GM12878 (cell line): Measurements from ENCODE around the gene TAF13. TPM values are rescaled to one million over a fixed set of nuclear protein-coding genes. Genes with fewer than 3 reads are reported as not detected.

Experiments
- ATAC-seq: fragments of 200-7000 bp; cut with Tn5 transposase; 3 replicates; pipeline ENCODE4 v1.9.1; 2020; ENCODE audit warnings: mild to moderate bottlenecking, moderate library complexity
- BruUV-seq: library from RNA; stranded (reverse); fragments of 400-500 nt; replicated peaks from 2 replicates; lab custom pipeline; 2021; lab: Mats Ljungman, UMichigan
- CTCF ChIA-PET: fragments of 300-600 bp; sonication (Branson Sonifier 250); formaldehyde crosslinking; extraction: SDS; loops from one replicate; lab custom pipeline; 2021; ENCODE audit warnings: inconsistent platforms; lab: Yijun Ruan, JAX
- POLR2A ChIA-PET: fragments of 350-600 bp; formaldehyde crosslinking; extraction: SDS; loops from one replicate; lab custom pipeline; 2021; ENCODE audit warnings: inconsistent platforms; lab: Charles Lee
- RAD21 ChIA-PET: fragments of 300-600 bp; sonication (Branson Sonifier 250); formaldehyde crosslinking; loops from one replicate; lab custom pipeline; 2023; ENCODE audit warnings: antibody characterized with exemption; ENCODE audit not compliant: unreplicated experiment; lab: Charles Lee
- SMC1A ChIA-PET: fragments of 300-600 bp; sonication (Branson Sonifier 250); formaldehyde crosslinking; loops from one replicate; lab custom pipeline; 2023; ENCODE audit not compliant: unreplicated experiment, uncharacterized antibody; lab: Charles Lee
- DNase-seq: peaks from one replicate; pipeline ENCODE4 v3.0.0-alpha.2; 2011; ENCODE audit warnings: low read depth, low spot score
- FAIRE-seq: peaks from 3 replicates; lab custom pipeline; 2011; peaks lifted over from hg19 to GRCh38; lab: Jason Lieb, UNC
- H2AFZ ChIP-seq: 2 replicates; pipeline ENCODE4 v1.6.0; 2011; ENCODE audit warnings: low read depth, low read length, control low read depth; ENCODE audit not compliant: control insufficient read depth
- H3K27ac ChIP-seq: 2 replicates; pipeline ENCODE4 v1.5.1; 2011; ENCODE audit warnings: control low read depth; ENCODE audit not compliant: control insufficient read depth, insufficient read depth
- H3K27me3 ChIP-seq, 2 experiments: replicated peaks in 1 of 2; 2 replicates each; pipeline versions ENCODE4 v1.6.0 to v1.6.1; 2011; ENCODE audit warnings: low read length in 1 of 2; ENCODE audit not compliant: control insufficient read depth in 2 of 2, insufficient read depth in 2 of 2
- H3K36me3 ChIP-seq, 2 experiments: 2 replicates each; pipeline ENCODE4 v1.5.1; 2011; ENCODE audit warnings: low read length in 1 of 2; ENCODE audit not compliant: control insufficient read depth in 2 of 2, insufficient read depth in 2 of 2
- H3K4me1 ChIP-seq: 2 replicates; pipeline ENCODE4 v1.6.1; 2011; ENCODE audit warnings: mild to moderate bottlenecking, low read length, moderate library complexity, mixed read lengths; ENCODE audit not compliant: control insufficient read depth, insufficient read depth
- H3K4me2 ChIP-seq: 2 replicates; pipeline ENCODE4 v1.6.0; 2011; ENCODE audit warnings: control low read depth; ENCODE audit not compliant: control insufficient read depth, insufficient read depth
- H3K4me3 ChIP-seq: fragments of 200-600 bp; sonication (generic); 2 replicates; pipeline ENCODE4 v1.5.1; 2016
- H3K79me2 ChIP-seq: 2 replicates; pipeline ENCODE4 v1.6.0; 2011; ENCODE audit warnings: low read length; ENCODE audit not compliant: control insufficient read depth, insufficient read depth
- H3K9ac ChIP-seq: 2 replicates; pipeline ENCODE4 v1.8.0; 2011; ENCODE audit warnings: low read length, control low read depth, mixed read lengths; ENCODE audit not compliant: control insufficient read depth, insufficient read depth
- H3K9me3 ChIP-seq: replicated peaks from 3 replicates; pipeline ENCODE4 v1.5.1; 2011; ENCODE audit warnings: mild to moderate bottlenecking, low read length; ENCODE audit not compliant: control insufficient read depth, insufficient read depth
- H4K20me1 ChIP-seq: 2 replicates; pipeline ENCODE4 v1.6.0; 2011; ENCODE audit not compliant: control insufficient read depth, insufficient read depth
- ATF2 ChIP-seq: IDR thresholded peaks from 2 replicates; pipeline ENCODE4 v1.6.1; 2012; ENCODE audit warnings: low read length, inconsistent platforms
- BCL11A ChIP-seq: IDR thresholded peaks from 2 replicates; pipeline ENCODE4 v1.6.1; 2011; ENCODE audit warnings: low read depth, low read length
- BHLHE40 ChIP-seq, 2 experiments: fragments of 450-650 bp in 1 of 2; IDR thresholded peaks; 2 replicates each; pipeline ENCODE4 v1.6.1; 2011 to 2017; ENCODE audit warnings: low read depth in 2 of 2, borderline replicate concordance in 1 of 2, improper control_type of control experiment in 1 of 2, low read length in 1 of 2, mild to moderate bottlenecking in 1 of 2
- CEBPZ ChIP-seq: fragments of 150-350 bp; IDR thresholded peaks from 2 replicates; pipeline ENCODE4 v1.6.1; 2016; ENCODE audit warnings: low read depth, low read length
- EGR1 ChIP-seq, 2 experiments: IDR thresholded peaks; 1 replicate in 1 of 2; 2 replicates in 1 of 2; pipeline ENCODE4 v1.6.1; 2011 to 2012; ENCODE audit warnings: low read depth in 2 of 2, low read length in 2 of 2, borderline replicate concordance in 1 of 2, mild to moderate bottlenecking in 1 of 2, moderate library complexity in 1 of 2
- FOXK2 ChIP-seq: fragments of 450-650 bp; IDR thresholded peaks from 2 replicates; pipeline ENCODE4 v1.6.1; 2017; ENCODE audit warnings: mild to moderate bottlenecking, moderate library complexity
- HCFC1 ChIP-seq: fragments of 150-350 bp; IDR thresholded peaks from 2 replicates; pipeline ENCODE4 v1.6.1; 2014; ENCODE audit warnings: low read length
- IRF4 ChIP-seq: IDR thresholded peaks from 2 replicates; pipeline ENCODE4 v1.6.1; 2011; ENCODE audit warnings: low read depth, low read length
- IRF5 ChIP-seq: fragments of 450-650 bp; IDR thresholded peaks from 2 replicates; pipeline ENCODE4 v1.6.1; 2017; ENCODE audit warnings: borderline replicate concordance
- NFYB ChIP-seq: IDR thresholded peaks from 2 replicates; pipeline ENCODE4 v1.6.1; 2011; ENCODE audit warnings: low read depth, mild to moderate bottlenecking, low read length, improper control_type of control experiment, moderate library complexity; ENCODE audit not compliant: insufficient read depth
- PML ChIP-seq: IDR thresholded peaks from 2 replicates; pipeline ENCODE4 v1.6.1; 2012; ENCODE audit warnings: low read length, inconsistent platforms
- RAD51 ChIP-seq: fragments of 450-650 bp; IDR thresholded peaks from 2 replicates; pipeline ENCODE4 v1.6.1; 2016; ENCODE audit warnings: moderate library complexity, mild to moderate bottlenecking, inconsistent platforms
- RB1 ChIP-seq: fragments of 450-650 bp; formaldehyde crosslinking; IDR thresholded peaks from 2 replicates; pipeline ENCODE4 v1.6.1; 2017; ENCODE audit warnings: mild to moderate bottlenecking, borderline replicate concordance
- RCOR1 ChIP-seq: conservative IDR thresholded peaks from 2 replicates; pipeline ENCODE4 v1.6.1; 2012; ENCODE audit warnings: low read depth, low read length, improper control_type of control experiment
- TCF12 ChIP-seq: IDR thresholded peaks from 2 replicates; pipeline ENCODE4 v1.6.1; 2011; ENCODE audit warnings: low read depth, mild to moderate bottlenecking, low read length
- ZNF217 ChIP-seq: fragments of 450-650 bp; IDR thresholded peaks from 2 replicates; pipeline ENCODE4 v1.6.1; 2017; ENCODE audit warnings: antibody characterized with exemption, mild to moderate bottlenecking
- ZNF384 ChIP-seq: IDR thresholded peaks from 2 replicates; pipeline ENCODE4 v1.6.1; 2012; ENCODE audit warnings: low read depth, mild to moderate bottlenecking, low read length, improper control_type of control experiment, borderline replicate concordance
- WGBS: methylation state at CpG from one replicate; pipeline ENCODE4 v1.1.6; 2016; ENCODE audit warnings: low lambda C conversion rate; ENCODE audit not compliant: insufficient replicate concordance, insufficient coverage; ENCODE audit errors: missing lambda C conversion rate; 5-methylcytosine and 5-hydroxymethylcytosine counted together
- in situ Hi-C: fragments of 300-500 bp; cut with MboI; formaldehyde crosslinking; loops from 9 replicates; pipeline ENCODE4 v1.14.3; 2018; ENCODE audit warnings: mixed read lengths
- intact Hi-C: fragments of 100-400 bp; cut with micrococcal nuclease; formaldehyde crosslinking; loops from one replicate; pipeline ENCODE4 v1.14.2; 2022; ENCODE audit not compliant: unreplicated experiment
- polyA plus RNA-seq, 11 experiments: library from polyadenylated mRNA; depleted of rRNA in 4 of 11; unstranded in 6 of 11; stranded (reverse) in 5 of 11; fragments of >200 nt; fragmentation: Nextera tagmentation in 4 of 11; fragmentation: Illumina TruSeq in 1 of 11; extraction: Ambion mirVana in 4 of 11; extraction: Trizol in 1 of 11; gene quantifications; 1 replicate in 1 of 11; 2 replicates in 10 of 11; pipeline versions ENCODE4 v1.2.1 to v1.2.3, GENCODE V29; 2011 to 2016; ENCODE audit warnings: inconsistent platforms in 2 of 11, missing spikeins in 2 of 11, low read depth in 1 of 11
- total RNA-seq, 4 experiments: library from RNA; depleted of rRNA in 3 of 4; stranded (reverse); fragments of >200 nt in 3 of 4; fragmentation: Illumina TruSeq in 1 of 4; extraction: Trizol in 1 of 4; gene quantifications; 2 replicates each; pipeline versions ENCODE4 v1.2.1 to v1.2.3, GENCODE V29; 2013 to 2021

The TAF13 gene
- total and polyA plus RNA-seq, 10 of the 15 experiments (the other 5 are each of a cell fraction or from before 2014, with no cell fraction given), result 8.1 to 30.6 (median 18.0) TPM

GRCh38 chr1:109041621-109042468 is 34.0 kb downstream of the TAF13 start, which contains the start of gene WDR47:
WDR47 (minus strand) TSS chr1:109042102; CDS start chr1:109023512, 18,590 bp downstream.
- under 1% methylated on average over 64 of the region's 90 CpGs for WGBS
- DNase-seq (peak; percentile 72), FAIRE-seq (peak; percentile 66), ATAC-seq (peak; percentile 98)
- ChIA-PET RAD21 (interaction anchor here (0.6 to 1.0 kb wide), 6 partner anchors 29 to 214 kb away, joined by 3 to 4 read pairs (median 3); partner anchors contain the start of gene TAF13), CTCF (interaction anchor here (1.0 kb wide), 1 partner anchor 58 kb away, joined by 6 read pairs; no protein-coding TSS in a partner anchor), SMC1A (interaction anchor here (1.0 to 1.2 kb wide), 5 partner anchors 34 to 81 kb away, joined by 3 to 5 read pairs (median 4); partner anchors contain the start of genes CLCC1 and TAF13), POLR2A (interaction anchor here (0.5 to 1.1 kb wide), 5 partner anchors 16 to 79 kb away, joined by 3 to 5 read pairs (median 3); partner anchors contain the start of genes TAF13 and TMEM167B)
- in situ Hi-C loops (no loop called here), intact Hi-C loops (loop anchor here (5.0 kb wide), 1 partner anchor 70 kb away; the partner anchor contains the start of gene ELAPOR1)
- no peaks in the 10 kb centered on the region for H3K9me3 ChIP-seq
- BruUV-seq, result no TSS peak
- H3K4me3 ChIP-seq, result peak within 1 kb of the TSS; percentile 100
- peak within 1 kb of the TSS; percentile 71 for H3K9ac ChIP-seq
- no peaks in the 10 kb centered on the region for H3K36me3 ChIP-seq
- peak within 1 kb of the TSS; percentile 61 for H3K4me2 ChIP-seq
- H3K27me3 ChIP-seq, result no peaks in the 10 kb centered on the region
- H3K4me1 ChIP-seq, result no peaks in the 10 kb centered on the region
- H3K79me2 ChIP-seq, result peaks cover 15% of the 10 kb centered on the region
- H2AFZ ChIP-seq, result peak within 1 kb of the TSS; percentile 84
- peak within 1 kb of the TSS; percentile 29 for H3K27ac ChIP-seq
- no peaks in the 10 kb centered on the region for H4K20me1 ChIP-seq
- peak; percentile 46; the same call in 1 of the 2 replicates for TF ChIP-seq HCFC1
- peak; percentile 67; the same call in 1 of the 2 replicates for TF ChIP-seq NFYB
- TF ChIP-seq EGR1 (IDR thresholded peaks at IDR 0.05; ENCODE audit: borderline replicate concordance in 1 of 2, low read depth in 2 of 2, low read length in 2 of 2), result peak in 1 of 2 experiments; percentile 57; a peak in 1 of 3 replicates
- TF ChIP-seq IRF4, result no peak
- peak; percentile 82; the same call in 1 of the 2 replicates for TF ChIP-seq RB1
- TF ChIP-seq RCOR1, result no peak
- TF ChIP-seq BCL11A, result no peak
- no peak for TF ChIP-seq ZNF384
- TF ChIP-seq IRF5, result no peak
- TF ChIP-seq CEBPZ, result no peak
- peak; percentile 80; the same call in 1 of the 2 replicates for TF ChIP-seq TCF12
- TF ChIP-seq PML, result peak; percentile 86
- no peak for TF ChIP-seq RAD51
- peak in 1 of 2 experiments; percentile 58; a peak in 1 of 4 replicates for TF ChIP-seq BHLHE40 (IDR thresholded peaks at IDR 0.05; ENCODE audit: borderline replicate concordance in 1 of 2, low read depth in 2 of 2, low read length in 1 of 2)
- TF ChIP-seq ZNF217, result no peak
- no peak for TF ChIP-seq FOXK2
- no peak for TF ChIP-seq ATF2
